ENCODE data around the gene DGAT2.

DNA sequence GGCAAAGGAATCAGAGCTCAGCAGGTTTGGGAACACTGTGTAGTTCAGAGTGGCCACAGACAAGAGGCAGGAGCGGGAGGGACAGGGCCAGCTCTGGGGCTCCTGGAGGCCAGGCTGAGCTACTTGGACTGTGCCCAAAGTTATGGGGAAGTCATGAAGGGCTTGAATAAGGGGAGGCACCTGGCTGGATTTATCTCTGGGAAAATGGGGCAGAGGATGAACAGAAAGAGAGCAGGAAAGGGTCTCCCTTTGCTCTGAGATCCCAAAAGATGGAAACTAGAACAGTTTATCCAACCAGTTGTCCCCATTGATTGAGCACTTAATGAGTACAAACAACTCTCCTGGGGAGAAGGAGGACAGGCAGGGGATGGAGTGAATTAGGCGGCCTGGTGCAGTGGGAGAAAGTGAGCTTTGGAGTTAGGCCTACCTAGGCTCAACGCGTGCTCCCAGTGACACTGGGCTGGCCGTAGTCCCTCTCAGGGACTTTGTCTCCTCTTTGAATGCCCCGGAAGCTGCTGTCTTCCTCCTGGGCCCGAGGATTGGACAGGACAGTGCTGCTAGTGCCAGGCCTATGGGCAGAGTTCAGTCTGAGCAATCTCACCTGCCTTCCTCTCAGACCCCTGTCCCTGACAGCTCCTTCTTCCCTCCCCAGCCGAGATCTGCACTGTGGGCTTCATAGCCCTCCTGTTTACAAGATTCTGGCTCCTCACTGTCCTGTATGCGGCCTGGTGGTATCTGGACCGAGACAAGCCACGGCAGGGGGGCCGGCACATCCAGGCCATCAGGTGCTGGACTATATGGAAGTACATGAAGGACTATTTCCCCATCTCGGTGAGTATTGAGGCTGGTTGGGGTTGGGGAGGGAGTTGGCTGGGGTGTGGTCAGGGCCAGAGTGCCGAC lies 49.0 kb upstream of the DGAT2 start:
- TF ChIP-seq CTCF (IDR thresholded peaks at IDR 0.05; ENCODE audit: borderline replicate concordance, extremely low read depth, low read length, poor library complexity, severe bottlenecking) = no peak
- TF ChIP-seq EZH2 (IDR thresholded peaks at IDR 0.05; ENCODE audit: borderline replicate concordance, low read depth, low read length, severe bottlenecking) = no peak
